Activated CD8-positive, alpha-beta memory T cell treated with anti-CD3 and anti-CD28 coated beads, Interleukin-2, amount 10 ng/mL, durations not matched to agents 7 days and 5 days (primary cell): ENCODE measurements around the gene SHC1. TPM values are rescaled to one million over a fixed set of nuclear protein-coding genes. Genes with fewer than 3 reads are reported as not detected.

Experiments used
- ATAC-seq: fragments of 150-1000 bp; cut with Tn5 transposase; one replicate; pipeline ENCODE4 v1.10.0; 2021; ENCODE audit warnings: moderate library complexity
- CTCF ChIA-PET: fragments of 350-600 bp; sonication (Branson Sonifier 250); formaldehyde crosslinking; loops from one replicate; lab custom pipeline; 2021; ENCODE audit warnings: antibody characterized with exemption; lab: Charles Lee
- DNase-seq: peaks from one replicate; pipeline ENCODE4 v3.0.0-alpha.2; 2020
- H3K27ac Mint-ChIP-seq: one replicate; pipeline ENCODE4 v1.8.0; 2021; ENCODE audit warnings: mild to moderate bottlenecking, mixed read lengths
- H3K27me3 Mint-ChIP-seq: one replicate; pipeline ENCODE4 v1.8.0; 2021; ENCODE audit warnings: mixed read lengths
- H3K36me3 Mint-ChIP-seq: one replicate; pipeline ENCODE4 v1.8.0; 2021; ENCODE audit warnings: mild to moderate bottlenecking, mixed read lengths
- H3K4me1 Mint-ChIP-seq: one replicate; pipeline ENCODE4 v1.8.0; 2021; ENCODE audit warnings: mixed read lengths
- H3K4me3 Mint-ChIP-seq: one replicate; pipeline ENCODE4 v1.8.0; 2021; ENCODE audit warnings: mild to moderate bottlenecking, moderate library complexity, mixed read lengths
- H3K9me3 Mint-ChIP-seq: one replicate; pipeline ENCODE4 v1.8.0; 2022; ENCODE audit warnings: low read depth, mixed read lengths
- microRNA-seq: library from miRNA; unstranded; fragments of <30 nt; microRNA quantifications from one replicate; pipeline ENCODE4 v1.2.0, GENCODE V29; 2022
- total RNA-seq, 2 experiments: library from RNA; stranded (reverse); gene quantifications; one replicate each; pipeline ENCODE4 v1.2.3, GENCODE V29; 2021

Gene SHC1
- total RNA-seq, 2 experiments from 2014 or later: 48.0 to 57.4 TPM

- Mint-ChIP-seq H3K4me1 (peaks cover 21% of the 10 kb centered on the region), H3K9me3 (no peaks in the 10 kb centered on the region), H3K36me3 (peaks cover 44% of the 10 kb centered on the region), H3K4me3 (no peak overlapping the region), H3K27ac (peak overlapping the region; percentile 76), H3K27me3 (no peaks in the 10 kb centered on the region)
- ATAC-seq: no peak
- CTCF ChIA-PET: interaction anchor here (0.8 to 1.4 kb wide), 3 partner anchors 10 to 165 kb away, joined by 3 to 4 read pairs (median 3); partner anchors contain the start of gene PMVK
- DNase-seq: no peak
These were observed 44.3 kb downstream of the SHC1 start for GRCh38 chr1:154926201-154926600.

DNA sequence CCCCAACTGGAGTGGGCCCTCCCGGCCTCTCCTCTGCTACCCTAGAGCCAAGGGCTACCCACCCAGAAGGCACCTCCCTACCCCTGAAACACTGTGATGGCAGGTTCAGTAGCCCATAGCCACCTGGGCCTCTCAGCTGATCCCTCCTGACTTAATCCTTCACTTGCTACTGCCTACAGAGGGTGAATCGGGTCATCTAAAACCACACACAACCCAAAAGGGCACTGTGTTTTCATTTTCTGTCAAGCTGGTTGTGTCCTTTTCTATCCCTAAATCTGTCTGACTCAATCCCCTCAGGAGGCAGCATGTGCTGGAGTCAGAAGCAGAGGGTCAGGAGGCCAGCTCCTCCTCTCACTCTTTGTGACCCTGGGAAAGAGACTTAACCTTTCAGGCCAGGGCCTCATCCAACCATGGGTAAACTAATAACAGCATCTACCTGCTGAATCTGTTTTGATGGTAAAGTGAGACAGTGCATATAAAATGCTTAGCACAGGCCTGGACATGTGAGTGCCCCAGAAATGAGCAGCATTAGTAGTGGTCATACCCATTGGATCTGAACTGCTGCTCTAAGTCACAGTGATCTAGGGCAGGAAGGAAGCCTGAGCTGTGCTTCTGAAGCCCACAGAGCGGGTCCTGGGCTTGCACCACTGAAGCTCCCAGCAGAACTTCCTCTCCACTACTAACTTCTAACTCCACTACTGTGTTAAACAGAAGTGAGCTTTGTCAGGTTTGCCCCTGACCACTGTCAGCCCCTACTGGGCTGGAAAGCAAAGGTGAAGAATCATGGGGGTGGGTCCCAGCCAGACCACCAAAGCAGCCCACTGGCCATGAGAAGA is 45.0 kb downstream of the SHC1 start:
- peak overlapping the region; percentile 76 for H3K27ac Mint-ChIP-seq
- peak; percentile 65 for ATAC-seq
- H3K4me3 Mint-ChIP-seq: no peak overlapping the region
- DNase-seq: no peak
- CTCF ChIA-PET: interaction anchor here (0.6 to 1.4 kb wide), 4 partner anchors 11 to 1779 kb away, joined by 3 to 5 read pairs (median 4); partner anchors contain the start of gene PMVK
- H3K4me1 Mint-ChIP-seq: peaks cover 21% of the 10 kb centered on the region
- no peaks in the 10 kb centered on the region for H3K27me3 Mint-ChIP-seq
- peaks cover 43% of the 10 kb centered on the region for H3K36me3 Mint-ChIP-seq
- no peaks in the 10 kb centered on the region for H3K9me3 Mint-ChIP-seq

DNA sequence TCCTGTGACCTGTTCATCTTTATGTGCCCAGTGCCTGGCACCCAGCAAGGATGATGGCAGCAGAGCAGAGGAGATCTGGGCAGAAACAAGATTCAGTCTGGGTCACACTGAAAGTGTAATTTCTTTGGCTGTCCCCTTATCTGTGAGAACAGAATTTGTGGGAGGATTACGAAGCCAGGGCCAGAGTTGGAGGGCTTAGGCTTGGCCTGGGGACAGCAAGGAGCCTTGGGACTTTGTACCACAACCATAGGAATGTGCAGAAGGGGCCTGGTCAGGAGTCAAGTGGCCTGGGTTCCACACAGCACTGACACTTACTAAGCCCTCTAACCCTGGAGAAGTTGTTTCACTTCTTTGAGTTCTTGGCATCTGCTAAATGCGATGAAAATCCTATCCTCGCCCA is 46.9 kb downstream of the SHC1 start:
- H3K4me3 Mint-ChIP-seq: no peak overlapping the region
- peaks cover 21% of the 10 kb centered on the region for H3K4me1 Mint-ChIP-seq
- CTCF ChIA-PET: interaction anchor here (1.6 kb wide), 1 partner anchor 161 kb away, joined by 3 read pairs; no protein-coding TSS in a partner anchor
- no peak overlapping the region for H3K27ac Mint-ChIP-seq
- ATAC-seq (no peak), DNase-seq (no peak)
- H3K9me3 Mint-ChIP-seq: no peaks in the 10 kb centered on the region
- peaks cover 37% of the 10 kb centered on the region for H3K36me3 Mint-ChIP-seq
- H3K27me3 Mint-ChIP-seq: no peaks in the 10 kb centered on the region

DNA sequence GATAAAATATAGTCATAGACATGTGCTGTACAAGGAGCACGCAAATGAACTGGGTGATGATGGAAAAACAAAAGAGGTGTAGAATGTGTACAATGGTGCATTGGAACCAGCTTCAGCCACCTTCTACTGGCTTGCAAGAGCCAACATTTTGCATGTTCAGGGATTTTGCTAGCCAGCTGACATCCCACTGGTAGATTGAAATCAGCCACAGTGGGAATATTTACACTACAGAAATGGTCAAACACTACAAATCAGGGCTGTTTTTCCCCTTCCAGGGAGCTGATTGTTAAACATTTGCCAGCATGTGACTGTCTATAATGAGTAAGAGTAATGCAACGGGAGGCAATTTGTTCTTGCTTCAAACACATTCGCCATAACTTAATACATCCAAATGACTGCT is 57.3 kb downstream of the SHC1 start:
- H3K27ac Mint-ChIP-seq: no peak overlapping the region
- CTCF ChIA-PET: interaction anchor here (1.8 kb wide), 1 partner anchor 35 kb away, joined by 6 read pairs; no protein-coding TSS in a partner anchor
- no peak for ATAC-seq
- H3K36me3 Mint-ChIP-seq: peaks cover 12% of the 10 kb centered on the region
- DNase-seq: no peak
- H3K27me3 Mint-ChIP-seq: no peaks in the 10 kb centered on the region
- no peaks in the 10 kb centered on the region for H3K9me3 Mint-ChIP-seq
- no peaks in the 10 kb centered on the region for H3K4me1 Mint-ChIP-seq
- no peak overlapping the region for H3K4me3 Mint-ChIP-seq

DNA sequence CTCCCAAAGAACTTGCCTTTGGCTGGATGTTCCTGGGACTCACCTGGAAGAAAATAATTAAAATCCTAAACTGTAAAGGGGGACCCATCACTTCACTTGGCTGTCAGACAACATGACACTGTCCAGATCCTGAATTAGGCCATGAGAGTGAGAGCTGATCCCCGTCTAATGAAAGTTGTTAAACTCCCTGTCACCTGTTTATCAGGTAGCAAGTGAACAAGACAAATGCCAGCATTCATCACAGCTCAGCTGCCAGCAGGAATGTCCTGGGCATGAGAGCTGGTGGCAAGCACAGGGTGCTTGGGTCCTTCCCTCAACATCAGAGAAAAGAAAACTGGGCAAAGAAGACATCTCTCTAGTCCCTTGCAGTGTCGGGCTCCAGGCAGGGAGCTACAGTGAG is 57.8 kb downstream of the SHC1 start:
- H3K4me3 Mint-ChIP-seq: no peak overlapping the region

More for the DNA sequence above, 57.8 kb downstream of the SHC1 start:
- Mint-ChIP-seq H3K27ac (no peak overlapping the region), H3K36me3 (peaks cover 12% of the 10 kb centered on the region), H3K27me3 (peaks cover 1% of the 10 kb centered on the region), H3K9me3 (no peaks in the 10 kb centered on the region), H3K4me1 (no peaks in the 10 kb centered on the region)
- CTCF ChIA-PET: interaction anchor here (1.8 kb wide), 1 partner anchor 34 kb away, joined by 6 read pairs; no protein-coding TSS in a partner anchor
- no peak for ATAC-seq
- no peak for DNase-seq

Small RNA genes within 50 kb of the gene (microRNA-seq; reads per million reads assigned to microRNA genes)
- gene MIR4258: not detected

Other genes with a start within 250 kb of the SHC1 start
- under 1 TPM in 1 of 2 experiments, not detected in 1; 0.02 TPM for gene KCNN3, start 100.5 kb downstream of the SHC1 start, total RNA-seq
- 10 to 100 TPM; 43.6 to 46.8 TPM for gene PMVK, start 34.0 kb downstream of the SHC1 start, total RNA-seq
- 10 to 100 TPM; 52.6 to 61.5 TPM for gene PBXIP1, start 14.6 kb downstream of the SHC1 start, total RNA-seq
- 10 to 100 TPM; 44.0 to 47.9 TPM for gene PYGO2, start 9.0 kb downstream of the SHC1 start, total RNA-seq
- 100 to 1,000 TPM; 149 to 155 TPM for gene CKS1B, start 3.9 kb upstream of the SHC1 start, total RNA-seq
- 10 to 100 TPM; 48.2 to 63.7 TPM for gene FLAD1, start 12.6 kb upstream of the SHC1 start, total RNA-seq
- 1 to 10 TPM in 1 of 2 experiments, under 1 TPM in 1; 0.91 to 1.2 TPM for gene LENEP, start 22.8 kb upstream of the SHC1 start, total RNA-seq
- 10 to 100 TPM; 58.1 to 74.8 TPM for gene ZBTB7B, start 32.1 kb upstream of the SHC1 start, total RNA-seq
- under 1 TPM; 0.09 to 0.29 TPM for gene DCST2, start 63.0 kb upstream of the SHC1 start, total RNA-seq
- gene DCST1, start 63.1 kb upstream of the SHC1 start, total RNA-seq: not detected
- 10 to 100 TPM; 41.7 to 47.5 TPM for gene ADAM15, start 80.6 kb upstream of the SHC1 start, total RNA-seq
- gene EFNA4, start 93.0 kb upstream of the SHC1 start, total RNA-seq: 1 to 10 TPM; 3.8 to 5.3 TPM
- gene EFNA3, start 108.1 kb upstream of the SHC1 start, total RNA-seq: 1 to 10 TPM; 1.9 to 2.8 TPM
- not detected for gene EFNA1, start 157.1 kb upstream of the SHC1 start, total RNA-seq
- gene SLC50A1, start 165.1 kb upstream of the SHC1 start, total RNA-seq: 10 to 100 TPM; 39.8 to 41.2 TPM
- 10 to 100 TPM; 54.2 to 57.0 TPM for gene DPM3, start 169.8 kb upstream of the SHC1 start, total RNA-seq
- gene KRTCAP2, start 202.6 kb upstream of the SHC1 start, total RNA-seq: 100 to 1,000 TPM; 166 to 177 TPM
- gene TRIM46, start 203.1 kb upstream of the SHC1 start, total RNA-seq: 10 to 100 TPM; 11.2 to 16.1 TPM
- gene THBS3, start 237.2 kb upstream of the SHC1 start, total RNA-seq: 10 to 100 TPM; 14.3 to 23.5 TPM
- gene MTX1, start 237.9 kb upstream of the SHC1 start, total RNA-seq: 10 to 100 TPM; 39.0 to 48.6 TPM